Natural killer cell (primary cell): ENCODE data around the gene SLA2. TPM values are rescaled to one million over a fixed set of nuclear protein-coding genes. Genes with fewer than 3 reads are reported as not detected.
A peak's percentile ranks its signal among the peaks of the same experiment; 100 is the strongest.

ENCODE experiments used
- ATAC-seq, 3 donors: fragments of 150-1000 bp in 2 of 3; fragments of 200-7000 bp in 1 of 3; cut with Tn5 transposase; 1 replicate in 1 of 3; 2 replicates in 2 of 3; pipeline ENCODE4 v1.10.0; 2021; ENCODE audit warnings: mild to moderate bottlenecking in 2 of 3, moderate library complexity in 2 of 3
- DNase-seq, 2 donors: peaks; one replicate each; pipeline versions ENCODE4 v3.0.0 to v3.0.0-alpha.2; 2013 to 2021; ENCODE audit warnings: mixed read lengths in 1 of 2
- H3K27ac ChIP-seq: one replicate; pipeline ENCODE4 v1.5.1; 2013; ENCODE audit warnings: mild to moderate bottlenecking, low read length
- H3K27me3 ChIP-seq: one replicate; pipeline ENCODE4 v1.6.1; 2013; ENCODE audit warnings: low read length; ENCODE audit not compliant: control insufficient read depth, insufficient read depth
- H3K36me3 ChIP-seq: one replicate; pipeline ENCODE4 v1.6.1; 2013; ENCODE audit warnings: low read length; ENCODE audit not compliant: control insufficient read depth, insufficient read depth
- H3K4me1 ChIP-seq: one replicate; pipeline ENCODE4 v1.6.1; 2013; ENCODE audit warnings: low read length; ENCODE audit not compliant: control insufficient read depth, insufficient read depth
- H3K4me3 ChIP-seq: one replicate; pipeline ENCODE4 v1.5.1; 2013; ENCODE audit warnings: low read length
- H3K9me3 ChIP-seq: one replicate; pipeline ENCODE4 v1.6.1; 2013; ENCODE audit warnings: low read length; ENCODE audit not compliant: control insufficient read depth, insufficient read depth
- H3K27ac Mint-ChIP-seq, 2 donors: one replicate each; pipeline ENCODE4 v1.8.0; 2022; ENCODE audit warnings: mild to moderate bottlenecking in 2 of 2, mixed read lengths in 2 of 2, moderate library complexity in 1 of 2
- H3K27me3 Mint-ChIP-seq, 2 donors: one replicate each; pipeline ENCODE4 v1.8.0; 2022; ENCODE audit warnings: low read depth in 2 of 2, mixed read lengths in 2 of 2
- H3K36me3 Mint-ChIP-seq: one replicate; pipeline ENCODE4 v1.8.0; 2022; ENCODE audit warnings: mixed read lengths
- H3K4me1 Mint-ChIP-seq, 2 donors: one replicate each; pipeline ENCODE4 v1.8.0; 2022; ENCODE audit warnings: mixed read lengths in 2 of 2
- H3K4me3 Mint-ChIP-seq: one replicate; pipeline ENCODE4 v1.8.0; 2022; ENCODE audit warnings: mild to moderate bottlenecking, moderate library complexity, mixed read lengths
- H3K9me3 Mint-ChIP-seq, 2 donors: one replicate each; pipeline ENCODE4 v1.8.0; 2022; ENCODE audit warnings: mixed read lengths in 2 of 2
- WGBS: methylation state at CpG from one replicate; pipeline ENCODE4 v1.1.7; 2013; ENCODE audit warnings: missing lambda C conversion rate; ENCODE audit not compliant: insufficient coverage; 5-methylcytosine and 5-hydroxymethylcytosine counted together
- intact Hi-C: fragments of 100-400 bp; cut with micrococcal nuclease; formaldehyde crosslinking; loops from one replicate; pipeline ENCODE4 v1.14.2; 2022
- total RNA-seq, 4 donors: library from RNA; stranded (reverse); fragments of 120-200 nt in 1 of 4; gene quantifications; one replicate each; pipeline versions ENCODE4 v1.2.3 to v1.2.4, GENCODE V29; 2013 to 2022
- TF ChIP-seq, protein P1 (sequence below): fragments of 200-600 bp; IDR thresholded peaks from one replicate; pipeline ENCODE4 v1.8.0; 2022; ENCODE audit warnings: antibody characterized with exemption

Gene SLA2
- total RNA-seq, 3 donors from 2014 or later (not counting 1 experiment from before 2014, with no cell fraction given), result 77.0 to 116 (median 90.3) TPM

DNA sequence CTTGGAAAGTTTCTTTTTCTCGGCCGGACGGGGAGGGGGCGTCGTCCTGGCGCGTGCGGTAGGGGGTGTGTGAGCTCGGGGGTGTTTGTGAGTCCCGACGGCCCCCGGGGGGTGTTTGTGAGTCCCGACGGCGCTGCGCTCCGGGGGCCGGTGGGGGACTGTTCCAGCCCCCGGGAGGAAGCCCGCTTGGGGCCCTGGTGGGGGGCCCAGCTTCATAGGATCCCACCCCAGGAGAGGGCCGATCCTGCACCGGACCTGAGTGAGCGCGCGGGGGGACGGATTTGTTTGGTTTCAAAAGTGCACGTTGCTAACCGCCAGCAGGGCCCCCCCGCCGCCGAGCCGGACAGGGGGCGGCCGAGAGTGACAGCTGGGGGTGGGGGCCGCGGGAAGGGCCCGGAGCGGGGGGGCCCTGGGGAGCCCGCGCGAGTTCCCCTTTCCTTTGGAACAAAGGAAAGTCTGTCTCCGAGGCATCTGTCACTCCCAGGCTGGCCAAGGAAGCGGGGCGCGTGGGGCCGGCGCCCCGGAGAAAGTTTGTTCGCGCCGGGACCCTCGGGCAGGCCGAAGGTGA lies 72.1 kb downstream of the SLA2 start:
- TF ChIP-seq, protein P1, sequence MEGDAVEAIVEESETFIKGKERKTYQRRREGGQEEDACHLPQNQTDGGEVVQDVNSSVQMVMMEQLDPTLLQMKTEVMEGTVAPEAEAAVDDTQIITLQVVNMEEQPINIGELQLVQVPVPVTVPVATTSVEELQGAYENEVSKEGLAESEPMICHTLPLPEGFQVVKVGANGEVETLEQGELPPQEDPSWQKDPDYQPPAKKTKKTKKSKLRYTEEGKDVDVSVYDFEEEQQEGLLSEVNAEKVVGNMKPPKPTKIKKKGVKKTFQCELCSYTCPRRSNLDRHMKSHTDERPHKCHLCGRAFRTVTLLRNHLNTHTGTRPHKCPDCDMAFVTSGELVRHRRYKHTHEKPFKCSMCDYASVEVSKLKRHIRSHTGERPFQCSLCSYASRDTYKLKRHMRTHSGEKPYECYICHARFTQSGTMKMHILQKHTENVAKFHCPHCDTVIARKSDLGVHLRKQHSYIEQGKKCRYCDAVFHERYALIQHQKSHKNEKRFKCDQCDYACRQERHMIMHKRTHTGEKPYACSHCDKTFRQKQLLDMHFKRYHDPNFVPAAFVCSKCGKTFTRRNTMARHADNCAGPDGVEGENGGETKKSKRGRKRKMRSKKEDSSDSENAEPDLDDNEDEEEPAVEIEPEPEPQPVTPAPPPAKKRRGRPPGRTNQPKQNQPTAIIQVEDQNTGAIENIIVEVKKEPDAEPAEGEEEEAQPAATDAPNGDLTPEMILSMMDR, result no peak
- Mint-ChIP-seq H3K27ac (peak overlapping the region; percentile 46 to 90), H3K27me3 (no peaks in the 10 kb centered on the region), H3K36me3 (no peaks in the 10 kb centered on the region), H3K4me1 (peaks cover 28 to 31% of the 10 kb centered on the region in 2 donors), H3K4me3 (peak overlapping the region; percentile 92), H3K9me3 (no peaks in the 10 kb centered on the region)
- H3K27me3 ChIP-seq, result no peaks in the 10 kb centered on the region
- H3K4me1 ChIP-seq, result peaks cover 23% of the 10 kb centered on the region
- intact Hi-C loops, result loop anchor here (5.0 kb wide), 1 partner anchor 73 kb away; the partner anchor contains the start of gene SLA2
- DNase-seq (no peak), ATAC-seq (peak; percentile 8 to 16 (median 12))
- H3K4me3 ChIP-seq, result peak overlapping the region; percentile 100
- WGBS, result under 1% methylated on average over 50 of the region's 53 CpGs
- no peaks in the 10 kb centered on the region for H3K9me3 ChIP-seq
- H3K27ac ChIP-seq, result peak overlapping the region; percentile 98
- peaks cover 6% of the 10 kb centered on the region for H3K36me3 ChIP-seq

DNA sequence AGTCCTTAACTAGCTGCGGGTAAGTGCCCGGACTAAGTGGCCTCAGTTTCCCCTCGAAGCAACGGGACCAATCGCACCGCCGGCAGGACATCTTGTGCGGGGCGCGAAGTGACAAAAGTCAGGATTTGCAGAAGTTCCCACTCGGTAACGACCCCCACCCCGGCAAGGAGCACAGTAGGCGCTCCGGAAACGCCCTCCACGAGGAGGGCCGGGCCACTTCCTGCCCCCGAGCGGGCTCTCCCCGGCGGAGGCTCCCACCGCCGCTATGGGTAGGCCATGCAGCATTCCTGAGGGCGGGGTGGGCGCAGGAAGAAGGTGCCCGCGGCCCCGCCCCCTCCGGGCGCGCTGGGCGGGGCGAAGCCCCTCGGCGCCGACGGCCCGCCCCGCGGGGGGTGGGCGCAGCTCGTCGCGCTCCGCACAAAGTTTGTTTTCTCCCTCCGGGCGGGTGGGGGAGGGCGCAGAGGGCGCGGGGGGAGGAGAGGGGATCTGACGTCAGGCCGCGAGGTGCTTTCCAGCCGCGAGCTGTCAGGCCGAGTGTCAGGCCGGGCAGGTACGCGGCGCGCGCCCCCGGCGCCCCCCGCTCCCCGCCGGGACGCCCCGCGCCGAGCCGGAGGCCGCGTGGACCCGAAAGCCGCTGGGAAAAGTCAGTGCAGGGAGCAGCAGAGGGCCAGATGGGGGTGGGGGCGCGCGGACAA lies 72.7 kb downstream of the SLA2 start, which contains the start of gene TGIF2:
Gene TGIF2 (plus strand): TSS at position 495 of the 695 bp plus-strand sequence. CDS start 5,178 bp downstream, outside the sequence.
- no peaks in the 10 kb centered on the region for H3K27me3 Mint-ChIP-seq
- H3K36me3 Mint-ChIP-seq, result no peaks in the 10 kb centered on the region
- Histone ChIP-seq H3K4me3 (peak within 1 kb of the TSS; percentile 100), H3K27ac (peak within 1 kb of the TSS; percentile 98), H3K36me3 (peaks cover under 1% of the 10 kb centered on the region), H3K9me3 (no peaks in the 10 kb centered on the region), H3K4me1 (peaks cover 23% of the 10 kb centered on the region), H3K27me3 (no peaks in the 10 kb centered on the region)
- TF ChIP-seq, protein P1, result no peak
- peak; percentile 67 to 89 (median 81) for ATAC-seq
- 1% methylated on average over 80 of the region's 80 CpGs for WGBS
- peak within 1 kb of the TSS; percentile 90 to 93 for H3K27ac Mint-ChIP-seq
- no peaks in the 10 kb centered on the region for H3K9me3 Mint-ChIP-seq
- intact Hi-C loops, result loop anchor here (5.0 kb wide), 1 partner anchor 74 kb away; the partner anchor contains the start of gene SLA2
- peak within 1 kb of the TSS; percentile 92 for H3K4me3 Mint-ChIP-seq
- peak; percentile 78 to 96 for DNase-seq
- H3K4me1 Mint-ChIP-seq, result peaks cover 28 to 31% of the 10 kb centered on the region in 2 donors

DNA sequence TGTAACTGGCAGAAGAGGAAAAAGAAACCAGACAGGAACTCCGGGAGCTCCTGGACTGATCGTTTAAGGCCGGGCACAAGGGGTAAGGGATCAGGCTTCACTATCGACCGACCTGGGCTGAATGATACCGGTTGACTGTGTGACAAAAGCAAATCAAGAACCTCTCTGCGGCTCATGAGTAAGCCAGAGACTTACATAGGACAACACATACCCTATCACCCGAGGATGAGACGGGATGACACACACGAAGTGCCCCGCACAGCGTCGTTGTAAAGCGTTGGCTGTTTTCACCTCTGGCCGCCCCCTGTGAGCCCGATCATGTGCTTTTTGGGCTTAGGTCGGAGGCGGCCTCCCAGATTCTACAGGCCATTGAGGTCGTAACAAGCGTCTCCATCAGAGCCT lies 73.3 kb downstream of the SLA2 start:
- Mint-ChIP-seq H3K27ac (peak overlapping the region; percentile 90 to 93), H3K36me3 (no peaks in the 10 kb centered on the region), H3K4me1 (peaks cover 28 to 31% of the 10 kb centered on the region in 2 donors), H3K27me3 (no peaks in the 10 kb centered on the region), H3K4me3 (peak overlapping the region; percentile 86), H3K9me3 (no peaks in the 10 kb centered on the region)
- no peaks in the 10 kb centered on the region for H3K27me3 ChIP-seq
- TF ChIP-seq, protein P1, result no peak
- peak overlapping the region; percentile 98 for H3K27ac ChIP-seq
- H3K4me1 ChIP-seq, result peaks cover 23% of the 10 kb centered on the region
- ATAC-seq (peak; percentile 46 to 64 (median 58)), DNase-seq (peak; percentile 55 to 86)
- peak overlapping the region; percentile 64 for H3K4me3 ChIP-seq
- no peaks in the 10 kb centered on the region for H3K36me3 ChIP-seq
- no peaks in the 10 kb centered on the region for H3K9me3 ChIP-seq
- 14% methylated on average over 20 of the region's 20 CpGs for WGBS
- intact Hi-C loops, result loop anchor here (1.0 to 5.0 kb wide), 2 partner anchors 33 to 75 kb away; partner anchors contain the start of genes RAB5IF and SLA2
